ELR (cell line): Measurements from ENCODE around the gene ATXN1.

Experiments used
- DNase-seq: peaks from one replicate; pipeline ENCODE4 v3.0.0-alpha.2; 2015; ENCODE audit warnings: low read depth

The ATXN1 gene

DNA sequence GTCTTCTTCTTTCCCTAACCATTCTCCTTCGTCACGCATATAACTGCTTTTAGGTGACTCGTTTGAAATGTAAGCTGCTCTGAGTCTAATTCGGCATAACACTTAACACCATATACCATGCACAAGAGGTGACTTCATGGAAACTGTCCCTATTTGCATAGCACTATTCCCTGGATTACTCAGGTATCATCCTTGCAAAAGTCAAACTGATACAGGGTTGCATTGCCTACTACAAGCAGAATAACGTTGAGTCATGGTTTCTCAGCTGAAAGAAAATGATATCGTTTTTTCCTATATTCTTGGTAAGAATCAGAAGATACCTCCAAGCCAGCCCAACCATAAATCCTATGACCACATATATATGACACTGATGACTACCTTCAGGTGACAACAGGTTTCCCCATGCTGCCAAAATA, 227.5 kb downstream of the ATXN1 start:
- peak; percentile 25 for DNase-seq

DNA sequence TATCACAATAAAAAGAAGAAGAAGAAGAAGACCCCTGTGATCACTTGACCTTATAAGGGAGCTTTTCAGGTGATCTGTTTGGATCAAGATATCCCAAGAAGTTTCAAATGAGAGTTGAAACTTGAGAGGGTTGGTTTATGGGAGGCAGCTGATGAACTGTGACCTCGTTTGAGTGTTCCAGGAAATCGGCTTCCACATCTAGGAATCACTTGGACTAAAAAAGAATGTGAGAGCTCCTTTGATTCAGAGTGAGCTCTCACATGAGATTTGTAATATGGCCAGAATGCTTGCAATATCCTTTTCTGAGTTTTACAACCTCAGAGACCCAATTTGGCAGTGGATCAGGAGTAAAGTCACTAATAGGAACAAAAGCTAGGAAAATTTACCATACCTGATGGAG, 228.1 kb downstream of the ATXN1 start:
- DNase-seq, result no peak

DNA sequence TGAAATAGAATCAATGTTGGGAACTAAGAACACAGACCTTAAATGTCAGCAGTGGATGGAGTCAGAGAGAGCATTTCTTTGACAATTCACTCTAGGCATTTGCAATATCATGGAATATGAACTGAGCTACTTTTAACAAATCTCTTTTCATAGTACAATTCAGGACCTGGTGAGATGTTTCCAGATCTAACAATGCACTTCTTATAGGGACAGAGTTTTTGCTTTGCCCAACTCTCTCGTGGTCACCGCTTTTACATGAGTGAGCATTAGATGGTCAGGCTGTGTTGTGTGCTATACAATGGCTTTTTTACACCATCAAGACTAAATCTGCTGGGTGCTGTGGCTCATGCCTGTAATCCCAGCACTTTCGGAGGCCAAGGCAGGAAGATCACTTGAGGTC, 233.6 kb downstream of the ATXN1 start:
- DNase-seq, result no peak

- DNase-seq, result peak; percentile 74
These were observed 236.9 kb downstream of the ATXN1 start for GRCh38 chr6:16524380-16524707.

GRCh38 chr6:16523606-16524379, 237.5 kb downstream of the ATXN1 start:
- DNase-seq, result peak; percentile 78

GRCh38 chr6:16522937-16523336, 238.3 kb downstream of the ATXN1 start:
- DNase-seq, result no peak

GRCh38 chr6:16521528-16521927, 239.7 kb downstream of the ATXN1 start:
- DNase-seq, result no peak

GRCh38 chr6:16519265-16520242, 241.7 kb downstream of the ATXN1 start:
- no peak for DNase-seq

DNA sequence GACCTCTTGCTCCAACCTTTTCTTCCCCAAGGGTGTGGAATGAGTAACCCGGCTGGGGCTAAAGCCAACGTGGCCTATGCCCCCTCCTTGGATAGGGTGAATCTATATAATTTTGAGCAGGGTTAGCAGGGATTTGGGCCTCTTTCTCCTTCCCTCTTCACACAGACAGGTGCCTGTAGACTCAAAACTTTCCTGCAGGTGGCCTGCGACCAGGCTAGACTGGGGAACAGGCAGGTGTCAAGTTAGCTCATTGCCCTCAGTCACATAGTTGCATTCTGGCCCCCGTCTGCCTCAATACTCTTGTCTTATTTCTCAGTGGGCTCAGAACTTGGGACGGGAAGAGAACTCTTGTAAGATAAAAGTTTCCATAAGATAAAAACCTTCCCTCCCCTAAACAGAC, 243.0 kb downstream of the ATXN1 start:
- no peak for DNase-seq

GRCh38 chr6:16514249-16514648, 247.0 kb downstream of the ATXN1 start:
- peak; percentile 78 for DNase-seq

- DNase-seq, result no peak
These were observed 248.5 kb downstream of the ATXN1 start for GRCh38 chr6:16512544-16513290.

DNA sequence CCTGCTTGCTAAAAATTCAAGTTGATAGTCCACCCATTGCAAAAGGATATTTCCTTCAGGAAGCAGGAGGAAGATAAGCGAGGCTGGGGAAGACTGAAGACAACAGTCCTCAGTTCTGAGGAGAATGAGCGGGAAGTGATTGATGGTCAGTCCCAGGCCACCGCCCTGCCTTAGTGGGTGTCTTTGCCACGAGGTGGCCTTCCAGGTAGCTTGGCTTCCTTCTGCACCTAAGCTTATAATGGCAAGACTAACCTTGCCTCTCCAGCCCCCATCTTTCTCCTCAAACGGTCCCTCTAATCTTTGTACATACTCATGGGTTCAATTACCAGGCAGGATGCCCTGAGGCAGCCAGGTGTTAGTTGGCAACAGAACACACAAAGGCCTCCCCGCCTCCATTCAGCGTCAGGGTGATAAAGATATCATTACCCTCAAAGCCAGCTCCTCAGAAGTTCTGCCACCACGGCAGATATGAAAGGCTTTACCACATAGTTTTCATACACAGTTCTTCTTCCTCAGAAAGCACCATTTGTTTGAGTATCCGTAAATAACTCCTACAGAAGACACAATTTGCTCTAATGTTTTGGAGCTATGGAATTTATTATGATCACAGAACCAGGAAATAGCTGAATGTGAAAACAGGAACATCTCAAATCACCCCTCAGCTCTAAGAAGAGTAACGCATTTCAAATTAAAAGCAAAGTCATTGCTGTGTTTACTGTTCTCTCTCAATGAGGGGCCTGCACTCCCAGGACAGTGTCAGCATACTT, 249.4 kb downstream of the ATXN1 start:
- DNase-seq, result no peak

- peak; percentile 72 for DNase-seq
These were observed 250.1 kb downstream of the ATXN1 start for GRCh38 chr6:16511040-16511660.

DNA sequence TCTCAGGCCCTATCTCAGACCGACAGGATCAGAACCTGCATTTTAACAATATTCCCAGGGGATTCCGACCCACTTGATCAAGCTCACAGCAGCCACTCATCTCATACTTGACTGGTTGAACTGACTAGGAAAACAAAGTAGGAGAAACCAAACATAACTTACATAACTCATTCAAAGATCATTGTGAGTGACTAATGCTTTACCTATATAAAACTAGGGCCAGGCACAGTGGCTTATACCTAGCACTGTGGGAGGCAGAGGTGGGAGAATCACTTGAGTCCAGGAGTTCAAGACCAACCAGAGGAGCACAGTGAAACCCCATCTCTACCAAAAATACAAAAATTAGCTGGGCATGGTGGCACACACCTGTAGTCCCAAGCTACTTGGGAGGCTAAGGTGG, 251.0 kb downstream of the ATXN1 start:
- DNase-seq, result no peak

DNA sequence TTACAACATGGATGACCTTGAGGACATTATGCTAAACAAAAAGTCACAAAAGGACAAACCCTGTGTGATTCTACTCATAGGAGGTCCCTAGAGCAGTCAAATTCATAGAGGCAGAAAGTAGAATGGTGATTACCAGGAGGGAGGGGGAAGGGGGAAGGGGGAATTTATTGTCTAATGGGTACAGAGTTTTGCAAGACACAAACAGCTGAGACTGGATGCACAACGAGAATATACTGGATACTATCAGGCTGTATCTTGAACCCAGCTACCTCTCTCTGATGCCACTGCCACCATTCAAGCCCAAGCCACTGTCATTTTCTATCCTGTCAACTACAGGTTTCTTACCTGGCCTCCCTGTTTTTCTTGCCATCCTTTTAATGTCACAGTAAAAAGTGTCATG, 252.3 kb downstream of the ATXN1 start:
- DNase-seq, result no peak

DNA sequence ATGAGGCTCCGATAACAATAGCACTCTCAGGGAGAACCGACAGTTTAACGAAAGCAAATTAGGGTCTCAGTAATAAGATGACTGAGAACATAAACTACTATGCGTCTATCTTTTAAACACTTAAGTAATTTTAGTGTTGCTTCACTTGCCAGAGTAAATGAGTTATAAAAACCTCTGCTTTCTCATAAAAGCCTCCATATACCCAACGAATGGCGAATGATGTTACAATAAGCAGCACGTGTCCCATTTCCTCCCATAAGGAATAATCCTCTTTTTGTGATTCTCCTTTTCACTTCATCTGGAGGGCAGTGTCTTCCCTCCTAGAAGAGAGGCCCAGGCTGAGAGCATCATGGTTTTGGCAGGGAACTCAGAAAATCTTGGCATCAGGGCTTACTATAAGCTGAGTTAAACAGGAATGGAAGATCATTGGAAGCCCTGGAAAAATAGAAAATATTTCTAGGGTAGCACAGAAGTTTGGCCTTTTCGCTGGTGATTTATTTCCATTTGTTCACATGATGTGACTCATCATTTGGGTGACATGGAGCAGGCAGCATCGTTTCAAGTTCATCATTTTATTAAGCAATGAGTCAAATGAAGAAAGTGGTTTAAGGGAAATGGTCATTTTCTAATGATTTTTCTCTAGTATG, 255.4 kb downstream of the ATXN1 start:
- peak; percentile 60 for DNase-seq

GRCh38 chr6:16504609-16505008, 256.7 kb downstream of the ATXN1 start:
- no peak for DNase-seq

DNA sequence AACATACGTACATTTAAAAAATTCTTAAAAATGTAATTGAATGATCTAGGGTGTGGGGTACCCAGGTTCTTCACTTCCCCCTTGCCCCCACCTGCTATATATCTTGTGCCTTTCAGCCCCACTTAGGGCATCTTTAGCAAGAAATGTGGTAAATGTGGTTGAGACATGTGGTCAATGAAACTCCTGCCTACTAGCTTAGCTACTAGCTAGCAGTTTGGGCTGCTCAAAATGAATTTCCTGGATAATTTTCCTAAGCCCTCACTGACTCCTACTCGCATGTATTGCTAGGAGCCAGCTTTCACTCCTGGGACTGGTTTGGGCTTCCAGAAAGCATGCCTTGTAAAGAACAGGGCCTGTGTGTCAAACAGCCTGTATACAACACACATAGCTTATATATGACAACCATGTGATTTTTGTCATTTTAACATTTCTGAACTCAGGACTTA, 257.3 kb downstream of the ATXN1 start:
- DNase-seq, result no peak

DNA sequence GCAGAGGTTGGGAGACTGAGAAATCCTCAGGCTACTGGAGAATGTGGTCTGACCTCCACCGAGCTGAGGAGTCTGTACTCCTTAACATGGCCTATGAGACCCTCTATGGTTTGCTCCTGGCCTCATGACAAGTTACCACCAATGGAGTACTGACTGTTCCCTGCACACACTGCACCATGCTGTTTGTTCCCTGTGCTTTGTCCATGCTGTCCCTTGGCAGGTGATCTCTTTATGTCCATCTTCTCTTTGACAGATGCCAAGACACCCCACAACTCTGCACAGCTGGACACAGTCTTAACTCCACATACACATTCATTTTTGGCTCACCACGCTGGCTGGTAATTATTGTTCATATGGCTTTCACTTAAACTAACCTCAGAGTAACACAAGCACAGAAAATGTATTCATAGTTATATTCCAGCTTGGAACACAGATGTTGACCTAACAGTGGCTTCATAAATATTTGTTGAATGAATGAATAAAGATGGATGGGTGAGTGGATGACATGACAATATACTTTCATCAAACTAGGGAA, 258.0 kb downstream of the ATXN1 start:
- no peak for DNase-seq

- DNase-seq, result no peak
These were observed 262.3 kb downstream of the ATXN1 start for GRCh38 chr6:16498957-16499356.
